ENCODE results near the gene SH3GL1.

DNA sequence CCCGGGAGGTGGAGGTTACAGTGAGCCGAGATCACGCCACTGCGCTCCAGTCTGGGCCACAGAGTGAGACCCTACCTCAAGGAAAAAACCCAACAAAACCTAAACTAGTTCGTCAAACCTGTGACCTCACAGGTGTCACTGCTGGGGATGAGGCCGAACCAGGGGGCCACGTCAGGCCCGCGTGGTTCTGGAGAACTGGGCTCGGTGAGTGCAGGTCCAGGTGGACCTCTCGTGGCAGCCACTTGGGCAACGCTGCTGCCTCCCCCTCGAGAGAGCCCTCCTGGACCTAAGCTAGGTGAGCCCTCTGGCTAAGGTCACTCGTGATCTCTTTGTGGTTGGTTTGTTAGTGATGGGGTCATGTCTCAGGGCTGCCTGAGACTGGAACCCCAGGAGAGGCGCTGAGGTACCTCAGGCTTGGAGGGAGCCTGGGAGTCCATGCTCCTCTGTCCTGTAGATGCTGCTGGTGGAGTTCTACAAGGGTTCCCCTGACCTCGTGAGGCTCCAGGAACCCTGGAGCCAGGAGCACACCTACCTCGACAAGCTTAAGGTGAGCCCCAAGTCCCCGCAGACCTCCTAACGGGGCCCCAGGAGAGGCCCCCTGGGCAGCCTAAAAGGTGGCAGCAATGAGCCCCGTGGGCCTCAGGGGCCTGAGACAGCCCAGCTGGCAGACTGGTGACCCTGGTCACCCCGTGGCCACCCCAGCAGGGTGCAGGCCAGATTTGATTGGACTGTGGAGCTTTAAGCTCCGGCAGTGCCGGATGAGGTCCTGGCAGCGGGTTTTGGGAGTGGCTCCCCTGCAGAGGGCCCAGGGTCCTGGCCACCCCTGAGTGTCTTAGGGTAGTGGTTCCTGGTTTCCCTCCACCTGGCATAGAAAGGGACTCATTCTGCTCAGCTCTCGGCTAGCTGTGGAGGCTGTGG, 41.4 kb downstream of the SH3GL1 start:
- no peak for TF ChIP-seq REST (IDR thresholded peaks at IDR 0.05)
- no peak for TF ChIP-seq FOSL2 (IDR thresholded peaks at IDR 0.05)
- TF ChIP-seq FOSL2 (CRISPR knock-in tag; IDR thresholded peaks at IDR 0.05), result no peak
- TF ChIP-seq POLR2A (IDR thresholded peaks at IDR 0.05; ENCODE audit: low read length), result no peak
